GM18508 (cell line): Measurements from ENCODE around the gene TENM4.

Experiments used
- ATAC-seq: cut with Tn5 transposase; IDR thresholded peaks from one replicate; pipeline ENCODE4 v1.9.1; 2021; ENCODE audit warnings: moderate number of reproducible peaks; ENCODE audit not compliant: insufficient read depth, unreplicated experiment

TENM4 gene

DNA sequence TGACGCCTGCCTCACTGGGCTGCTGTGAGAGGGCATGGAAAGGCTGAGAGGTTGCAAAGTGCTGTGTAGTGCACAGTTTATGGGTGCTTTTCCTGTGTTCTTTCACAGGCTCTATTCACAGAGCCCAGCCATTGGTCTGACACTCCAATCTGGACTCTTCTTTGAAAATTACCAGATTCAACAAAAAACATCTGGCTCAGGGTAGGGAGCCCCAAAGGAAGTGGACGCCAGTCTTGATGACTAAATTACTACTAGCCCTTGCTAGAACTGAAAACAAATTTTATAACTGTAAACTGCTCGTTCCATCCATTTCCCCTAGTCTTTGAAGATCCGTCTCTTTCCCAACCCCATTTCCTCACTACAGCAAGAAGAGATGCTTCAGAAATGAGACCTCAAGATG, 178.6 kb downstream of the TENM4 start:
- ATAC-seq = no peak

DNA sequence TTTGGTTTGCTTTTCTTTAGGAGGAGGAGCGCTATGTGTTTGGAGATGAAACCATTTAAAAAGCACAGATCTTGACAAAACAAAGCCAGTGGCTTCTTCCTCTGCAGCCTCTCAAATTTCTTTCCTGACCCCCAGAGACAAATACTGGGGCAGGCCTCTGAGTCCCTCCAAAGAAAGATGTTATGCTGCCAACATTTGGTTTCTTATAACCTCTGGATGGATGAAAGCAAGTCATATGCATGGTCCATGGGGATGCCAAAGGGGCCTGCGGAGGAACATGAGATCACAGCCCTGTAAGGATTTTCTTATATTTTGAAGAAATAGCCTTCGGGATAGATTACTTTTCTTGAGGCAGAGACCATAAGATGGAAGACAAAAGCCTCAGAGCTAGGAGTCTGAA, 179.1 kb downstream of the TENM4 start:
- no peak for ATAC-seq

DNA sequence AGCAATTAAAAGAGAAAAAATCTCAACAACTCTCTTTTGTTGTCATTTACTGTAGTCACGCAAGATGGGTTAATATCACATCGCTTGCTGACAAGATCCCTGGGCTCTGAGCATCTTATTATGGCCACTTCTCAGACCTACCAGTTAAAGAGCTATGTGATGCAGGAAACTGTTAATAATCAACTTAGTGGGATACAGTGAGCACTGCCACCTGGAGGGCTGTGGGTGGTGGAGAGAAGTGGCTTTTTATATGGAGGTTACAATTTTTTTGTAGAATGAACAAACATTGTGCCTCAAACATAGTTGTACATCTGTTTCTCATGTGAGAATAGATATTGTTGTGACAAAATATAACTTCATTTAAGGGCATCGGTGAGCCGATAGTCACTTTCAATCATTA, 181.0 kb downstream of the TENM4 start:
- ATAC-seq = no peak

DNA sequence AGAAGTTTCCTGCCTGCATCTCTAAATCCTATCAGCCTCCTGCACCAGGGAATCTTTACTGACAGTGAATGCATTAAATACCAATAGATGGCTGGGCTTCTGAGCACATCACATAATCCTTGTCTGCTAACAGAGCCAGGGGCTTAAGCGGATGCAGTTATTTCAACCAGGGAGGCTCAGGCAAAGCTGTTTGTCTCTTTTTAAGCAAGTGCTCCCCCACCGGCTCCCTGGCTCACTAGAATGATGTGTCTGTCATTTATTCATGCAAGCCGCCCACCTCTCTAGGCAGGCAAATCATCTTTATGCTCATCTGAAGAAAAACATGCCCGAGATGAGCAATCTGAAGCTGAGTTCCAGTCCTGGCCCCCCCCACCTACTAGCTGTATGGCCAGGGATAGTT, 182.3 kb downstream of the TENM4 start:
- ATAC-seq = no peak

DNA sequence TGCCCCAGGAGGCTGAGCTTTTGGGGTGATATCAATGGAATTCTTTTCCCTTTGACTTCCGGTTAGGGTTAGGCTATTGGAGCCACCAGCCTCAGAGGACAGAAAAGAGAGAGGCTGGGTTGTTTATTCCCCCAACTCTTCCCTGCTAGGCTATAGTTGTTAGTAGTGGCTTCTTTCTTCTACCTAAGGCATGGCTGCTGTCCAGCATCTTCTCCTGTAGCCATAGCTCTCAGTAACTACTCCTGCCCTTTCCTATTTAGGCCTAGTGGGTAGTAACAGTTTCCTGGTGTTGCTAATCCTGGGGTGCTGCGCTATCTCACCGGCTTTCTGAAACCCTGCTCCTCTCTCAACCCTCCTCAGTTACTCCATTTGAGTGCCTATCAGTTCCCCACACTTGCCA, 184.9 kb downstream of the TENM4 start:
- no peak for ATAC-seq

DNA sequence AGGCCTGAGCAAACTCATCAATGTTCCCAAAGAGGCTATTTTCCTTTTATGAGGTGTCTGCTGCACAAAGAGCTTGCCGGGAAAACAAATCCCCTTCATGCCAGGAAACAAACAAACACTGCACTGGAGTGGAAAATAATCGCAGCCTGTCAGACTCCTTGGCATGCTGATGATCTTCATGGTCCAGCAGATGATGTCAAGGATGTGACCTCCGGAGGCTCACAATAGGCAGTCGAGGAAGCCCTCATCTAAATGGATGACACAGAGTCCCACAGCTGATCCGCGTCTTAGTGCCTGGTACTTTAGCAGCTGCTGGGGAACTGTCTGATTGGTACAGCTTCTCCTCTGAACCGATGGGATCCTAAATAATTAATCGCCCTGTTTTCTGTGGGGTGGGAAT, 187.6 kb downstream of the TENM4 start:
- no peak for ATAC-seq

DNA sequence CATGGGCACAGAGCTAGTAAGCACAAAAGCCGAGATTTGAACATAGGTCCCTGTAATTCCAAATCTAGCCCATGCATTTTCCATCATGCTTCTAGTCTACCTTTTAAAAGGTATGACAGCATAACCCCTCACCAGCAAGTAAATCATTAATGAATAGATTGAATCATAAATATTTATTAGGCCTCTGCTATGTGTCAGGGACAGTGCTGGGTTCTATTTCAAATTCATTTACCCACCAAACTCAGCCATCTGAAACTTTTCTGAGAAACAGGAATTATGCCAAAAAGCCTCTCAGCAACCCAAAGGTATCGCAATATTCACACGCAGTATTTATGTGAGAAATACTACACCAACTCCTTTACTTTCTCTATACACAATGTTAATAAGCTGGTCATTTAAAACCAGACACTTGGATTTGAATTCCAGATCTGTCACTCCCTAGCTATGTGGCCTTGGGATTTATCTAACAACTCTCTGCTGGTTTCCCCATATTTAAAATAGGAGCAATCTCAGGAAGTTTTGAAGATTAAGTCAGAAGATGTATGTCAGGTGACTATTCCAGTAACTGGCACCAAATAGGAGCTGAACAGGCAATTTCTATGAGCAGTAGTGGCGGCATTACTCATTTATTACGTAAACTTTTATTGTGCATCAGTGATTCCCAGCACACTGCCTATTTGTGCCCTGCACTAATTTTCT, 191.4 kb downstream of the TENM4 start:
- no peak for ATAC-seq

DNA sequence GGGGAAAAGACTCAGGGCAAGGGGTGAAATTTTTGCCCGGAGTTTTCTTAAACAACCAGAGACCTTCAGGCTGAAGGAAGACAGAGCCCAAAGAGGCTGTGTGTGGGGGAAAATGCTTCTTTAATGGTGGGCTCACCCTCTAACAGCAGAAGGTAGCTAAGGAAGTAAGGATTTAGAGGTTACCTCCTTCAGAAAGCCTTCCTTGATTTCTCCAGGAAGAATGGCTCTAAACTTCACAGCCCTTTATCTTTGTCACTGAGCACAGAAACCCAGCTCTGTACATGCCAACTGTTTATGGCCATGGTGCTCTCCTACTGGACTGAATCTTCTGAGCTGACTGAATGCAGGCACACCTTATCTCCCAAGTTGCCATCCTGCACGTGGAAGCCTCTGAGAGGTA, 196.0 kb downstream of the TENM4 start:
- ATAC-seq = no peak

DNA sequence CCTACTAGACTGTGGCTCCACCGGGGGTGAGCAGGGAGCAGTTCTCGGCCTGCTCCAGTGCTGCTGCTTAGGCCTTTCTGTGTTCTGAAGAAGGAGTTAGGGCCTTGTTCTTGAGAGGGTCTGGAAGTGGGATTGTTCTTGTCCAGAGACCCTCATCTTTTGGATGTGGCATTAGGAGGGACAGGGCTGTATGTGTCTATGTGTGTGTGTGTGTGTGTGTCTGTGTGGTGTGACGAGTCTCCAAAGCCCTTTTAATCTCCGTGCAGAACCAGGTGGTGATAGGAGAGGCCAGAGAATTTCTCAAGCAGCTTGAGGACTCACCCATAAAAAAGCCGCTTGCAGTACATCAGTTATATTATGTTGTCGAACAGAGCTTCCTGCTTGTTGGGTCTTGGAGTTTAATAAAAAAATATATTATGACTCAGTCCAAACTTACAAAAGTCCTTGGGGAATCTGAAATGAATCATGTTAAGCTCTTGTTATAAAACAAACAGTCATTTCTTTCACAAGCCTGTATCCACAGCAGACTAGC, 196.5 kb downstream of the TENM4 start:
- no peak for ATAC-seq

DNA sequence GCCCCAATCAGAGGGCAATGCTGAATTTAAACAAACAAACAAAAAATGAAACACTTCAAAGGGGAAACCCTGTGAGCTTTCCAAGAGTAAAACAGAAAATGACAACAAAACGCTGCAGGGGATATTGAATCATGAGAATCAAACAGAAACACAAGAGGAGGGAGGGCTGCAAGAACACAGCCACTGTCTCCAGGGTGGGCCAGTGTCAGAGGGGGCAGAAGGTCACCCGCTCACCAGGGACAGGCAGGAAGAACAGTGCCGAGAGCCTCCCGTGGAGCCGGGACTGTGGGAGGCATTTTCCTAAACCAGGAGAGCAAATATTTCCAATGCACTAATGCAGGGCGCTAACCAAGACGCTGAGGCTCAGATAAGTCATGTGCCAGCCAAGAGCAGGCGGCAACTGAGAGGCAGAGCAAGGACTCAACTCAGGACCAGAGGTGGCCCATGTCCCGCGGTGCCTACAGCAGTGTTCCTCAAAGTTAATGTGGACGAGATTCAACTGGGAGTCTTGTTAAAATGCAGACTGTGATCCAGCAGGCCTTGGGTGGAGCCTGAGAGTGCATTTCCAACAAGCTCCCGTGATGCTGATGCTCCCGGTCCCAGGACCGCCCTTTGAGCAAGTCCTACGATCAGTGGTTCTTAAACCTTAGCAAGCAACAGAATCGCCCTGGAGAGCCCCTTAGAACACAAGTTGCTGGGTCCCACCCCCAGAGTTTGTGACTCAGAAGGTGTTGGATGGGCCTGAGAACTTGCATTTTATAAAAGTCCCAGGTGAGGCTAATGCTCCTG, 197.2 kb downstream of the TENM4 start:
- no peak for ATAC-seq

DNA sequence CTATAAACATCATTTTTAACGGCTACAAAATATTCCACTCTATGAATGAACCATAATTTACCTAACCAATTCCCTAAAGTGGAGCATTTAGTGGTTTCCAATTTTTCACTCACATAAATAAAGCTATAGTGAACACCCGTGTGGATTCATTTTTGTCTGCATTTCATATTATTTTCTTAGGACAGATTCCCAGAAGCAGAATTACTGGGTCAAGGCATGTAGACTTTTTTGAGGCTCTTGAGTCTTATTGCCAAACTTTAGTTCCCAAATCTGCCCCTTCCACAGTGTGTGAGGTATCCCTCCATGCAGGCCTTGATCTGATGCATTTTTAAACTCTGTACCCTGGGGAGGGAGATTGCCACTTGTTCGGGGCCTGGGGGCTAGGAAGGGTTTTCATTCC, 198.2 kb downstream of the TENM4 start:
- no peak for ATAC-seq

DNA sequence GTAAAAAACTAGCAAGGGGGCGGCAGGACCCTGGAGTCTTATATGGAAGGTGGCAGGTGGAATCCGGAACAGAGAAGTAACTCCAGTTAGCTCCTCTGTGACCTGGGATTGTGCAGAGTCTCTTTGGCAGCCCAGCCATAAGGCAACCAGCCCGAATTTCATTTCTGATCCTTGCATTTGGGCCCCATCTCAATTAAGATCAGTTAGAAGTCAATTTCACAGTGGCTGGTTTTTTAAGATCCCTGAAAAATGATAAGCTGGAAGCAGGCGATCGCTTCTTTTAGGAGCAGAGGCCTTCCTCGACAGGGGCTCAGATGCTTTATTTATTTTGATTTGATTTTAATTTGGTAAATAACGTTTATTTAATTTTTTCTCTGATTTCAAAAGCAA, 199.0 kb downstream of the TENM4 start:
- ATAC-seq = no peak

DNA sequence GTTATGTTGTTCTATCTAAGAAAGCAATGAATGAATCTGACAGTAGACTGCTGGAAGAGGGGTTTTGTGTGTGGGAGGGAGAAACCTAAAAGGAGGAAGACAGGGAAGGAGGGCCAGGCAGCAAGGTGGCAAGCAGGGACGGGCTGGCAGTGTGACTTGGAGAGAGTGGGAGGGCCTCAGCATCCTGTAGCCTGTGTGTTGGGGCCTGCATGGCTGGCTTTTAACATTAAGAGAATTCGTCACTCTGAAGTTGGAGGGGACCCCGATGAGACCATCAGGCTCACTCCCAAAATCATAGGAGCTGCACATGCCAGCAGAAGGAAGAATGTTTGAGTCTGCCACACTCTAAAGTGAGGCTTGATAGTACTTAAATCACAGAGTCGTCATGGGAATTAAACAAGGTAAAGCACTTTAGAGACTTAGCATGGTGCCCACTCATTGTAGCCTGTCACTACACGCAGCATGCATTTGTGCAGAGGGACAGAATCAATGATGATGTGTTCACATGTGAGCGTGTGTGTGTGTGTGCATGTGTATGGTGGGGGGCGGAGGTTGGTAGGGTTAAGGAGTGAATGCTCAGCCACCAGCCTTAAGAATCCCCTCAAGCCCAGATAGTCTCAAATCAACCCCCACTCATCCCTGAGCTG, 199.5 kb downstream of the TENM4 start:
- no peak for ATAC-seq

DNA sequence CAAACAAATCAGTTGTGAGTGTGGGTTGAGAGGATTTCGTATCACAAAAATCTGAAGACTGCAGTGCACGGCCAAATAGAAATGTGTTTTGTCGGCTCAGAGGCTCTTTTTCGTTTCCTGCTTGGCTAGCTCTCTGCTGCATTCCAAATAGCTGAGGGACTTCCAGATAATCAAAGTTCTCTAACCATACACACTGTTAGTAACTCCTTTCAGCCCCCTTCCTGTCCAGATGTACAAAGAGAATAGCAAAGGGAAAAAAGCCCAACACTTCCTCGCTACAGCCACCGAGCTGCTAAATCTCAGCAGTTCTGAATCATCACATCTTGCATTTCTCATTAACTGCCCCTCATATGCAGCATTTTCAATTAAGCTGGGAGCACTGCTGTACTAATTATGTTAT, 203.1 kb downstream of the TENM4 start:
- ATAC-seq = no peak

DNA sequence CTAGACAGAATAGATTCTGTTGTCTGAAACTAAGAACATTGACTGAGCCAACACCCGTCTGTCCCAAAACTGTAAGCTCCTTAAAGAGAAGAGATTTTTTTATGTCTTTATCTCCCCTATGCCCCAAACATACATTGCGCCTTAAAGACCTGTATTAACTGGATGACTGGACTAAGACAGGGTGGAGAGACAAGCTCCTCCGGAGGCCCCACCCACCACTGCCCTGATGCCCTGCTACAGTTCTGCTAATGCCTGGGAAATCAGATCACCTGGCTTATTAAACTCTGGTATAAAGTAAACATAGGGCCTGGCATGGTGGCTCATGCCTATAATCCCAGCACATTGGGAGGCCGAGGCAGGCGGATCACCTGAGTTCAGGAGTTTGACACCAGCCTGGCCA, 203.7 kb downstream of the TENM4 start:
- no peak for ATAC-seq

DNA sequence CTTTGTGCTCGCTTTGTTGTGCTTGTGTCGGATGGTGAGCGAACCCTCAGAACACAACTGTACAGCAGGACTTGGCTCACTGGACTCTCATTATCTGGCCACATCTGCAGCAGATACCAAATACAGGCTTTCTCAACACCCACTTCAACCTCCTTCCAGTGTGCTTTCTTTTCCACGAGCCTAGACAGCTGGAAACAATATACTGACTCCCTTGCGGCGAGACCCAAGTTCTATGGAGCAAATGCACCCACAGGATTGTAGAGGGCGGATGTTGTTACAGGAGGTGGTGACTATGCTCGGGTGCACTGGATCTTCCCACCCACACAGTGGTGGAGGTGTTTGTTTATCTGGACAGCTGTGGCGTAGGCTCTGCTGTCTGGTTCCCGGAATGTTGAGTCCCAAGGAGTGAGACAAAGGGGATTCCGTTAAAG, 204.3 kb downstream of the TENM4 start:
- no peak for ATAC-seq

DNA sequence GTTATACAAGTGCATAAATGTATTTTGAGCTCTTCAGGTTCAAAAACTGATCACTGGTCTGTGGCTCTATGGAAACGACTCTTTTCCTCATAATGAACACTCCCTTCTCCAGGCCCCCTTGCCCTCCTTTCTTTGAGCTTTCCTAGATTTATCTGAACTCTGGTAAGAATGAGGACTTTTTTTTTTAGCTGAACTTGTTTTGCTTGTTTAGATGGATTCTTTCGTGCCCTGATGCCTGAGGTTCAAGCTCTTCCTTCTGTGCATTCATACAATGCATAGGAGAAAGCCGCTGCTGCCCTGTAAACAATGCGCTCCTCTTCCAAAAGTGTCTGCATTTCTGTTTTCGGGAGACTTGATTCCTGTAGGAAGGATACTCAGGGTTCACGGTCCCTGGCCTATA, 205.1 kb downstream of the TENM4 start:
- no peak for ATAC-seq

DNA sequence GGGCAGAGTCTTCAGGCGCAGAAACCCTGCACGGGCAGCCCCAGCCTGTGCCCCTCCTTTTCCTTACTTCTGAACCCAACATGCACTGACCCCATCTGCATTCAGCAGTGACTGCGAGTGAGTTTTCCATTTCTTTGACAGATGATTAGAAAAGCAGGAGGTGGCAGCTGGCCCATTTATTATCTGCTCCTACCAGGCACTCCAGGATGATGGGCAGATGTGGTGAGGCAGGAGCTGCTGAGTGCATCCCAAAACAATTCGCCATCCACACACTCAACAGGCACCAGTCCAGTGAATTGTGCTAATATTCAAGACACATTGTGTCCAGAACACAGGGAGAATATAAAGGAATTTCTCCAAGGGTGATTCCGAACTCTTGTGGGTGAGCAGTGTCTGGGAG, 208.5 kb downstream of the TENM4 start:
- no peak for ATAC-seq

DNA sequence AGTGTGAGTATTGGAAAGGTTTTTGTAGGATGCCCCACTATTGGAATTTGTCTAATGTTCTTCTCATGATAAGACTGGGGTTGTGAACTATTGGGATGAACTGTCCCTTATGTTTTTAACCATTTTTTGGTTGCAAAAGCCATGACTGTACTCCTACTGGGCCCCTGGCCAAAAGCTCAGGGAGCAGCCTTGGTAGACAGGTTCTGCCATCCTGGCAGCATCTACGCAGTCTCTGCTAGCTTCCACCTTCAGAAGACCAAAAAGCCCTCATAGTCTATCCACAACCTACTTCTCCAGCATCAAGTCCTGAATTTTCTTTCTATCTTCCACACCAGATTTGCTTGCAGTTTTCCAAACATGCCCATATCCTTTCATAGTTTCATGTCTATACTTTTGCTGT, 211.8 kb downstream of the TENM4 start:
- ATAC-seq = no peak

DNA sequence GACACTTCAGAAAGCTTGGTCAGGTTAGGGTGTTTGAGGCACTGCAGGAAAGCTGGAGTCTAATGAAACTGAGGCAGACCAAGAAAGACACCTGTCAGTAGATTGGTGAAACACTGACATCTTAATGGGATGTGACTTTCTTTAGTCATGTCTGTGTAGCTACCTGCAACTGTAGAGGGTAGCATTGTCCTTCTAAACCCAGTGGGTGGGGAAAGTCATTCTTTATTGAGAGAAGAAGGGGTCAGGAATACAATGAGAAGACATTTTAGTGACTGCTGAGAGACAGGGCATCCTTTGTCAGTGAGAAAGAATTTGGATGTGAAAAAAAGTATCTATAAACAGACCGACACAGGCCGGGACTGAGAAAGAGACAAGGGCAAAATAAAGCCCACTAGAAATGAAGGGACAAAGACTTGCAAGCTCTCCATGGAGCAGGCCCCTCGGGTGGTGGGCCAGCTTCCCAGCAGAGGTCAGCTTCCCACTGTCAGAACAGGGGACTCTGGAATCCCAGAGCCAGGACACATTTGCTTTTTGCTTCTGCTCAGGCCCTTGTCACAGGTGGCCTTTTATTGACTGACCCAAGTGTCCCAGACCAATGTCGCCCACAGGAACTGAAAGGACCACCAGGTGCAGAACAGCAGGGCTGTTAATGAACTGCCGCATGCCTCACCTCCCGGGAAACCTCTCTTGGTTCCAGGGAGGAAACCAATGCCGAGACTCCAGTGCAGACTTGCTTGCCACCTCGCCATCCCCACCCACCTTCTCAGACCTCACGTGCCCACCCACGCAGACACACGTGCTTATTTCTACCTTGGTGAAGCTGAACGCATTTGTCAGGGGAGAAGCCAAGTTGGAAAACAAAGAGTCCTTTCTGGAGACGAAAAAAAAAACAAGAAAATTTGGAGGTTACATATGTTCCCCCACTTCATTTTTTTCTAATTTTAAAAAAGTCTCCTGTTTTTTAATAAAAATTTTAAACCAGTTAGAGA, 212.8 kb downstream of the TENM4 start:
- ATAC-seq = no peak
